ENCODE results near the gene RUFY1.

Gene RUFY1

DNA sequence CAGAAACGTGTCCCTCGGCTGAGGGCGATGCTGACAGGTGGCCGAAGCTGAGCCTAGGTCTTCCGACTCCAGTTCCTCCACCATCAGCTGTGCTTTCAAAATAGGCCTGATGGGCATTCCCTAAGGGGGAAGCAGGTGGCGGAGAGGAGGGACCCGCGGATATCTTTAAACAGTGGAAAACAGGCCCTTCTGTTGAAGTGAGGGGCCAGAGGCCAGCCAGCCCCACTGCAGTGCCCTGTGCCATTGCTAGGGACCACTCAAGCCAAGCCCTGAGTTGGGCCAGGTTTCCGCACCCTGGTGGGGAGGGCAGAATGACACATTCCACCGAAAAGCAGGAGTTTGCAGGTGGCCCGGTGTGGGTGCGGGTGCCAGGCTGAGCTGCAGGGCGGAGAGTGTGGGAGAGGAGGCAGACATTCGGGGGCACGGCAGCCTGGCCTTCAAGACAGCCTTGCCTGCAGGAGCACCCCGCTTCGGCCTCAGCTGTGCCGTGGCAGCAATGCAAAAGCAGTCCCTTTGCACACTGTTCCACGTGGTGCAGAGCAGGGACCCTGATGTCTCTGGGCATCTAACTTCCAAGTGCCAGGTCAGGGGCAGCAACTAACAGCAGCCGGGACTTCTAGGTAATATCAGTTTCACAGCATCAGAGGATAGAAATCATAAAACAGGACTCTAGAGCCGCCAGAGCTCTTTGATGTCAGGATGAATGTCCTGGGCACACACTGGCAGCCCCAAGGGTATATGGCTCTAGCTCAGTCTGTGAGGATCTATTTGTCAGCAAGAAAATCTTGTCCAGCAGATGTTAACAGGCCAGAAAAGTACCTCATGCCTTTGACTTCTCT is 55.9 kb downstream of the RUFY1 start:
- no peak for DNase-seq

DNA sequence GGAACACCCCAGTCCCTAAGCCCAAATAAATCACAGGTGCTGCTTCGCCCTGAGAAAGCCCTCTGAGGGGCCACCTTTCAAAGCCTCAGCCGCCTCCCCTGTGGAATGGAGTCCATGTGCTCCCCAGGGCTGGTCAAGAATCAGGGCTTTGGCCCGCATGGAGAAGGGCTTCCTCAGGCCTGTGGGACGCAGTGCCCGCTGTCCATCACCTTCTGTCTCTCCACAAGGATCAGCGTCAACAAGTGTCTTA is 56.5 kb downstream of the RUFY1 start:
- DNase-seq, result no peak

DNA sequence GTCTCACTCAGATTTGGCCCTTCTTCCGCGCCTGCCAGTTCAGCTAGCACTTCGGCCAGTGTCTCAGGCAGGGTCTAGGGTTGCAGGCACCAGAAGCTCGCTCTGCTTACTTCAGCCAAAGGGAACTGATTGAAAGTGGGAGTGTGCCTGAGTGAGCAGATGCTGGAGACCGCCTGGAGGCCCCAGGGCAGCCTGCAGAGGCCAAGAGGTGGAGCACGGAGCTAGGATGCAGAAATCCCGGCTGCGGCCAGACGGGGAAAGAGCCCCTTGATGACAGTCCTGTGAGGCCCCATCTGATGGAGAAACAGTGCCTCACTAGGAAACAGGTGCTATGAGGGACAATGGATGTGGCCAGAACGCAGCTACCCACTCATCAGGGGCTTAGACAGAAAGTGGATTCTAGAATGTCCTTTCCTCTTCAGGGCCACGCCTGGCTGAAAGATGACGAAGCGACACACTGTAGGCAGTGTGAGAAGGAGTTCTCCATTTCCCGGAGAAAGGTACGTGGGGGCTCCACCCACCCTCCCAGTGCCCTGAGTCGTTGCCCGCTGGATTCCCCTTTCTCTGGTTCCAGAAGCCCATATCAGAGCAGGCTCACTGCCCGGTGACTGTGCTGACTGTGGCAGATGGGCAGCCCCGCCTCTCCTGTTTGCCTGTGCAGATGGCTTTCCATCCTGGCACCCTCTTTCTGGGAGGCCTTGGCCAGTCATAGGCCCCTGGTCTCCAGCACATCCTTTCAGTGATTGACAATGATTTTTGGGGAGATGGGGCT is 57.0 kb downstream of the RUFY1 start:
- DNase-seq, result no peak

DNA sequence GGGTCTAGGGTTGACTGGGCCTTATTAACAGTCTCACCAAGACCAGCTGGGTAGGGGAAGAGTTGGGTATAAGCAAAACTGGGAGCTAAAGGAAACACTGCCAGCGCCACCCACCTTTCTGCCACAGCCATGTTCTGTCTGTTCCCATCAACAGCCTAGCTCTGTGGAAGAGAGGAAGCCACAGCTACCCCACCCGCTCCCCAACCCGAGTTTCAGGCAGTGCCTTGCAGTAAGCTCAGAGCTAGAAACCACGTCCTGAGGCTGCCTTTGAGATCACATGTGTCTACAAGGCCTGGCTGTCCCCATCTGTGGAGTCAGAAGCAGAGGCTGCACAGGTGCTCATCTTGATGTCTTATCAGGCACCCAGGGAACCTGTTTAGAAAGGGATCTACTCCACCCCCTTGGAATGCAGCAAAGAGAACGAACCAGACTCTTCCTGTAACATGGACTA is 57.8 kb downstream of the RUFY1 start:
- no peak for DNase-seq

DNA sequence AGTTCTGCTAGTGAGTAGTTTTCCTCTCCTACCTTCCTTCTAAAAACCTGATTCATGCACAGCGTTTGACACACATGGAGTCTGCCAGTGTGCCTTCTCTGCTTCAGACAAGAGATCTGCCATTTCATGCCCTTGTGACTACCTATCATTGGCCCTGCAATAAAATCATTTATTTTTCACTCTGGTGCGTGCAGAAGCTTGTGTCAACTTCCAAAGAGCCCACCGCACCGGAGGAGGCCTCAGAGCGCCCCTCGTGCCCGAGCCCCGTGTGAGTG is 59.4 kb downstream of the RUFY1 start:
- DNase-seq, result no peak

DNA sequence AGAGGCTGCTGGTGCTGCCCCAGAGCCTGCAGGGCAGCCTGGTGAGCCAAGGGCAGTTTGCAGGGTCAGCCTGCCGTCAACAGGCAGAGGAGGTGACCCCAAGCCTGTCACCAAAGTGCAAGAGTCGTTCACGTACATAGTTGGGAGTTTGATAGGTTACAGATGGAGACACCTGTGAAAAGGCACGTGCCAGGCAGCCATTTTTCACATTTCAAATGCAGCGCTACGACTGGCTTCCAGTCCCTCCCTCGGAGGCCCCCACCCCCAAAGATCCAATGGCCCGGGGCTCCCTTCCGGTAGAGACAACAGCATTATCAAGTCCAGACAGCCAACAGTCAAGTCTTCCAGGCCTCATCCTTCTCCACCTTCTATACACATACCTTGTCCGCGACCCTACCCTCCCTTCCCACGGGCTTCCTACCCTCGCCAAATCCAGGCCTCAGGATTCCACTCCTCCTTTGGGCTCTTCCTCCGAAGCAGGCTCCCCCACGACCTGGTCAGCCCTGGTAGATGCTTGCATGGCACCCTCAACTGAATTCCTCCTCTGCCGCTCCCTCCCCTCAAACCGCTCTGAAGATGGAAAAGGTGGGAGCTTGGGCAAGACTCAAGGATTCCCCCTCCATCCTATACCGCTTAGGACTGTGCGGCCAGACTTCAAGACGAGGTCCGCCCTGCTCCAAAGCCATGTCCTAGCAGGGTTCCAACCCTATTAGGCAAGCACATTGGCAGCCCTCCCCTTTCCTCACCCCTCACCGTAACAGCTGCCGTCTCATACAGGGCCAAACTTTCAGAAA is 60.0 kb downstream of the RUFY1 start:
- no peak for DNase-seq

DNA sequence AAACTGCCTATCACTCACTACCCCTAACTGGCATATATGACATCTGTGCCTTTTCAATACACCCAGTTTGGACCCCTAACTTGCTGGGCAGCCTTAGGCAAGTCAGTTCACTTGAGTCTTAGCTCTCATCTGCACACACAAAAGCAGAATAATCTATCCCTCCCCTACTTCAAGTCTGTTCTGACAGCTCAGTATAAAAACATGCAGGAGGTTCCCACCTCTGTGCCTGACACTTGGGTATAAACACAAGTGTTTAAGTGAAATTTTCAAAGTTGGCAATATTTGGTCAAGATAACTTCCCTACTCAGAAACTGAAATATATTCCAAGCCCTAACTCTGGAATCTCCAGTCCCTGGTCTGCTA is 60.5 kb downstream of the RUFY1 start:
- no peak for DNase-seq

- no peak for DNase-seq
These were observed 62.5 kb downstream of the RUFY1 start for GRCh38 chr5:179612577-179613459.

GRCh38 chr5:179613460-179614071 is 63.2 kb downstream of the RUFY1 start:
- DNase-seq, result no peak

GRCh38 chr5:179614745-179615144 is 64.4 kb downstream of the RUFY1 start:
- no peak for DNase-seq

- DNase-seq, result no peak
These were observed 64.8 kb downstream of the RUFY1 start for GRCh38 chr5:179615203-179615602.

DNA sequence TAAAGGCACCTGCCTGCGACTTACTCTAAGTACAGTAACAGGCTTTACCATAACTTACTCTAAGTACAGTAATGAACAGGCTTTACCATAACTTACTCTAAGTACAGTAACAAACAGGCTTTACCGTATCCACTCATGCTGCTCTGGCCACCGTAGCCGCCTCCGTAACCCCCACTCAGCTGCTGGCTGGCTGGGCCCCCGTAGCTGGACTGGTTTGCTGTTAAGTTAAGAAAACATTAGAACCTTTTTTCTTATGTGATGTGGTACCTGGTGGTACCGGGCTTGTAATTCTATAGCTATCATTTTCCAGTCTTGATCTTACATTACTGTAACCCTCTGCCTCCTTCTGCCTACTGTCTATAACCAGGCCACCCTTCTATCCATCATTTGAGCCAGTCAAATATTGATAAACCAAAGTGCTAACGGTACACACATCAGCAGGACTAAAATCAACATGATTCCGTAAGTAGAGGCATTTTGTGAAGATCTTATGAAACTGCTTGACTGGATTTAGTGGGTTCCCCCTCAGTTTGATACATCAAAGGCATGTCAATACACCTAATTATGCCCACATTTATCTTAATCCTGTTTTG is 65.7 kb downstream of the RUFY1 start:
- no peak for DNase-seq

- DNase-seq, result no peak
These were observed 67.6 kb downstream of the RUFY1 start for GRCh38 chr5:179617930-179618329.

GRCh38 chr5:179618923-179619554 is 68.7 kb downstream of the RUFY1 start:
- no peak for DNase-seq

DNA sequence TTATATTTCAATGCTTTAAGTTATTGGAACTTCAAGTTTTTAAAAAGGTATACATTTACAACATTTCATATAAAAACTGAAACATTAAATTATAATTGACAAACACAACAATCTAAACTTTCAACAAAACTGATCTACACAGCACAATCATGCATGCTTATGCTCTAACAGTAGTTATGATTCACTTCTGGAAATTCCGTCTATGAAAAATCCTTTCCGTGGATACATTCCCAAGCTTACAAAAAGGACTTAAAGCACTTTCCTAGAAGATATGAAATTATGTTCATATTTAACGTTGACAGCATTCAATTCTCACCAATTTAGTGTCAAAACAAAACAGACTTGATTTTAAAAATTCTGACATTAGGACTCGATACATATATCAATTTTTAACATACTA is 69.4 kb downstream of the RUFY1 start:
- DNase-seq, result no peak

DNA sequence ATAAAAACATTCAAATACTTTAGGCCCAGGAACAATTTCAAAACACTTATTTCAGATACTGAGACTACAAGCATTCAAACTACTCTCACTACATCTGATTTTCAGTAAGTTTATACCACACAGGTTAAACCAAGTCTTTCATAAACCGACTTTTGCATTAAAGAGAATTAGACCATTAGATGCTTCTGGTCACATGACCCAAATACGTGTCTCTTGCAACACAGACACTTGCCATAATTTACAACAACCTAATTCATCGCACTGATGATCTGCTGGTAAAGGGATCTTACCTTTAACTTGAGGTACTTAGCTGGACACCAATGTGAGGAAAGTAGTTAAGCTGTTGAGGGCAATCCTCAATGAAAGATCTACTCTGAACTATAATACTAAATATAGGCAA is 69.9 kb downstream of the RUFY1 start:
- DNase-seq, result no peak

- DNase-seq, result no peak
These were observed 70.5 kb downstream of the RUFY1 start for GRCh38 chr5:179620703-179621350.

- DNase-seq, result no peak
These were observed 71.3 kb downstream of the RUFY1 start for GRCh38 chr5:179621551-179622214.

DNA sequence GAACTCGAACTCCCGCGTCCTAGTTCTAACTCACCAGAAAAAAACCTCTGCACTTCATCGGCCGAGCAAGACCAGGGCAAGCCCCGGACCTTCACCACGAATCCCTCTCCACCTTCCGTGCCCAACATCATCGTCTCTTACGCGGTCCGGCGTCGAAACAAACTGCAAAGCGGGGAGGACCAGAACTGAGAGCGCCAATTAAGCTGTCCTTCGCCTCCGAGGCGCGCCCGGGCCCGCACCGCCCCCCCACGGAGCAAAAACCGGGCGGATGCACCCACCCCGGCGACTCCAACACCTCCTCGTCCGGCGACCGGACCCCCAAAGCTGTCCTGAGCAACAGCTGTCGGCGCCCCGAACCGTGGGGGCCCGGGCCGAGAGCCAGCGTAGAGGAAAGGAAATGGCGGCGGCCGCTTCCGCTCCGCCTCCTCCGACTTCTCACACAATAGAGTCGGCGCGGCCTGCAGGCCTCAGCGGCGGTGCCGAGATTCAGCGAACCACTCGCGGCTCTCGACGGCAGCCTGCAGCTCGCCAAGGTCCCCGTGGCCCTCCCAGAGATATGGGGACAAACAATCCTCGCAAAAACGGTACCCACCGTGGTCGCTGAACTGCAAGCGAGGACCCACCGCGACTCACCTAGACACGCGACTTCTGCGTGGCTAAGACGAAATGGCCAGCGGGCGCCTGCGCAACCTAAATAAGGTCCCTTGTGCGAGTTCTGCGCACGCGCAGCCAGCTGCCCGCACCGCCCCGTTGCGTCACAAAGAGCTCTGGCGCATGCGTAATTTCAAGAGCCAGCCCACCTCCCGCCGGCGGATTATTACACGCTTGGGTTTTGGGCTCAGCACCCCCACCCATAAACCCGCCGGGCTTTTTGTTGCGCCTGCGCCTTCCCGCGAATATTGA is 72.9 kb downstream of the RUFY1 start, which contains the start of gene HNRNPH1:
TSS of gene HNRNPH1 (minus strand) at position 669 of the 903 bp plus-strand sequence. CDS start at position 131, 538 bp downstream.
- DNase-seq, result peak; percentile 87
